ENCODE data around the gene TASOR.

DNA sequence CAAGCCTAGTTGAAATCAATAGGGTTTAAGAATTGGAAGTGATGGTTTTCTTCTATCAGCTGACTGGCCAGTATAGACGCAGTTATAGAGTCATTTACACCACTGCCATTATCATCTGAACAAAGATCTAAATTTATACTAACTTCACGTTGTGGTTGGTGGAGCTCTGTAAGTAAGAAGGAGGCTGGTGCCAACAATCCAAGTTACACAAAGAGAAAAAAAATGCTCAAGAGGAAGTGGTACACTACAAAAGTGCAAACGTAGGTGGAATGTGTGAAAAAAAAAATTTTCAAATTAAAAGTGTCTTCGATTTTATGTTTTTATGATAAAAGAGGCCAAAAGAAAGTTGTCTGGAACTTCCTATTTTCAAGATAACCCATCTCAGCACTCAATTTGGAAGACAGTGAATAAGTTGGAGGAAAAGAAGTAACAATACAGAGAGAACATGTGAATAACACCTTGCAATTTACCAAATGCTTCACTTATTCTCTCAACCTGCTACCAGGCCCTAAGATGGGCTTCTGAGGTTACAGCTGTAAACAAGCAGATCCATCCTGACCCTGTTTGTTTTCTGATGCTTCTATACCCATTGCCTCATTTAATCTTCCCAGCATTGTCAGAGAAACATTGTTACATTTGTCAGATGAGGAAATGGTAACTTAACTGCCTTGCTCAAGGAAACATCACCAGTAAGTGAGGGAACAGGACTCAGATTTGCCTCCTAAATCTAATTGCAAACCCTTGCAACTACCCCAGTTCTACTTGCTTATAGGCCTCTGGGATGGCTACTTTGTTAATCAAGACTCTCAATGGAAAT, 12.0 kb upstream of the TASOR start:
- TF ChIP-seq, protein P1, sequence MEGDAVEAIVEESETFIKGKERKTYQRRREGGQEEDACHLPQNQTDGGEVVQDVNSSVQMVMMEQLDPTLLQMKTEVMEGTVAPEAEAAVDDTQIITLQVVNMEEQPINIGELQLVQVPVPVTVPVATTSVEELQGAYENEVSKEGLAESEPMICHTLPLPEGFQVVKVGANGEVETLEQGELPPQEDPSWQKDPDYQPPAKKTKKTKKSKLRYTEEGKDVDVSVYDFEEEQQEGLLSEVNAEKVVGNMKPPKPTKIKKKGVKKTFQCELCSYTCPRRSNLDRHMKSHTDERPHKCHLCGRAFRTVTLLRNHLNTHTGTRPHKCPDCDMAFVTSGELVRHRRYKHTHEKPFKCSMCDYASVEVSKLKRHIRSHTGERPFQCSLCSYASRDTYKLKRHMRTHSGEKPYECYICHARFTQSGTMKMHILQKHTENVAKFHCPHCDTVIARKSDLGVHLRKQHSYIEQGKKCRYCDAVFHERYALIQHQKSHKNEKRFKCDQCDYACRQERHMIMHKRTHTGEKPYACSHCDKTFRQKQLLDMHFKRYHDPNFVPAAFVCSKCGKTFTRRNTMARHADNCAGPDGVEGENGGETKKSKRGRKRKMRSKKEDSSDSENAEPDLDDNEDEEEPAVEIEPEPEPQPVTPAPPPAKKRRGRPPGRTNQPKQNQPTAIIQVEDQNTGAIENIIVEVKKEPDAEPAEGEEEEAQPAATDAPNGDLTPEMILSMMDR (IDR thresholded peaks at IDR 0.05; ENCODE audit: low read depth, low read length), result no peak
- TF ChIP-seq MAX (IDR thresholded peaks at IDR 0.05; ENCODE audit: low read depth, low read length) (no peak), POLR2A (IDR thresholded peaks at IDR 0.05; ENCODE audit: extremely low read depth, insufficient read length) (no peak)

All from NB4 (cell line).